Gastrocnemius medialis (tissue), 4 donors: ENCODE measurements around the gene CCR3. TPM values are rescaled to one million over a fixed set of nuclear protein-coding genes. Genes with fewer than 3 reads are reported as not detected.

Experiments
- ATAC-seq, 2 donors: fragments of 150-250 bp; one replicate each; pipeline ENCODE4 v1.9.1; 2016
- DNase-seq, 2 donors: peaks; one replicate each; pipeline ENCODE4 v3.0.0-alpha.2; 2019
- H3K27ac ChIP-seq, 4 donors: fragments of 200-600 bp; sonication (generic); 1 replicate in 1 of 4; 2 replicates in 3 of 4; pipeline ENCODE4 v1.5.1; 2016 to 2018; ENCODE audit warnings: mild to moderate bottlenecking in 2 of 4, moderate library complexity in 1 of 4
- H3K27me3 ChIP-seq, 3 donors: fragments of 200-600 bp; sonication (generic) in 2 of 3; 1 replicate in 1 of 3; 2 replicates in 2 of 3; pipeline versions ENCODE4 v1.5.1 to v1.6.0; 2016 to 2019; ENCODE audit warnings: mild to moderate bottlenecking in 1 of 3, moderate library complexity in 1 of 3
- H3K36me3 ChIP-seq, 2 donors: fragments of 200-600 bp; sonication (generic) in 1 of 2; one replicate each; pipeline ENCODE4 v1.5.1; 2017 to 2018
- H3K4me1 ChIP-seq, 2 donors: fragments of 200-600 bp; sonication (generic) in 1 of 2; one replicate each; pipeline ENCODE4 v1.5.1; 2016 to 2017; ENCODE audit warnings: mild to moderate bottlenecking in 2 of 2
- H3K4me3 ChIP-seq, 4 donors: fragments of 200-600 bp; sonication (generic) in 3 of 4; 1 replicate in 1 of 4; 2 replicates in 3 of 4; pipeline ENCODE4 v1.5.1; 2016 to 2019; ENCODE audit warnings: mild to moderate bottlenecking in 2 of 4
- H3K9me3 ChIP-seq, 3 donors: fragments of 200-600 bp; sonication (generic) in 2 of 3; 1 replicate in 1 of 3; 2 replicates in 2 of 3; pipeline ENCODE4 v1.5.1; 2016 to 2019
- POLR2A ChIP-seq, 2 donors: fragments of 450-650 bp; IDR thresholded peaks; one replicate each; pipeline ENCODE4 v1.6.1; 2017; ENCODE audit warnings: antibody characterized with exemption in 2 of 2, mild to moderate bottlenecking in 2 of 2, moderate library complexity in 2 of 2
- in situ Hi-C, 4 donors: fragments of 200-750 bp; cut with MboI; loops; one replicate each; pipeline versions ENCODE4 v1.15.0 to v1.8.0; 2017; ENCODE audit warnings: low sequenced_read_pairs in 4 of 4
- intact Hi-C: fragments of 100-400 bp; cut with DNase I; formaldehyde crosslinking; loops from one replicate; pipeline ENCODE4 v1.15.1; 2023; ENCODE audit warnings: low total_unique reads
- total RNA-seq, 4 donors: library from RNA; depleted of rRNA; stranded (reverse); fragments of >200 nt; gene quantifications; one replicate each; pipeline versions ENCODE4 v1.1.0 to v1.2.3, GENCODE V29; 2016
- TF ChIP-seq, protein P1 (sequence below), 5 experiments: fragments of 450-650 bp in 3 of 5; fragments of 200-600 bp in 2 of 5; sonication (generic) in 2 of 5; IDR thresholded peaks in 4 of 5; conservative IDR thresholded peaks in 1 of 5; 1 replicate in 4 of 5; 2 replicates in 1 of 5; pipeline ENCODE4 v1.5.1; 2016 to 2019; ENCODE audit warnings: antibody characterized with exemption in 5 of 5, mild to moderate bottlenecking in 3 of 5, moderate library complexity in 3 of 5

Gene CCR3
- total RNA-seq, 4 donors from 2014 or later = not detected

DNA sequence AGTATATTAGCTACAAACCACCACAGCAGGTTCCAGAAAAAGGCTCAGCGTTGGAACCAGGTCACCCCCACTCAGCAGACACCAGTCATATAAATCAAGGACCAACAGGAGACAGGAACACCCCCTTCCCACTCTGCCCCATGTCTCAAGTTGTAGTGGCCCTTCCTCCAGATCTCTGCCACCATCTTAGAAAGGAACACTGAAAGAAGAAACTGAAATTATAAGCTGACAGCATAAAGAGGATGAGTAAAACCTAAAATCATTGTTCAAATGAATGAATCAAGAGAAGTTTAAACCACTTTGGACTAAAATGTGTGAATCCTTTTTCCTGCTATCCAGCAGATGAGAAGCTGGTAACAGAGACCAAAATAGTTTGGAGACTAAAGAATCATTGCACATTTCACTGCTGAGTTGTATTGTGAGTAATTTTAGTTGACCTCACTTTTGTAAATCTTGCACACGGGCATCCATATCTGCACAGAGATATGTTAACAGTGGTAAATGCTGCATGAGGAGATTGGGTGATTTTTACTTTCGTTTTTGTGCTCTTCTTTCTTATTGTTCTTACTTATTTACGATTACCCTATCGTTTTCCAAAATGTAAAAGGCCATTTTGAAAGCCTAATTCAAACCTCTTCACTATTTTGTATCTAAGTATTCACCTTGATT is 19.8 kb downstream of the CCR3 start:
- ATAC-seq = no peak
- intact Hi-C loops = no loop called here
- Histone ChIP-seq H3K27ac (no peak overlapping the region), H3K4me1 (no peaks in the 10 kb centered on the region), H3K27me3 (no peaks in the 10 kb centered on the region), H3K9me3 (no peaks in the 10 kb centered on the region), H3K36me3 (no peaks in the 10 kb centered on the region), H3K4me3 (no peak overlapping the region)
- TF ChIP-seq POLR2A (IDR thresholded peaks at IDR 0.05) = no peak
- TF ChIP-seq, protein P1, sequence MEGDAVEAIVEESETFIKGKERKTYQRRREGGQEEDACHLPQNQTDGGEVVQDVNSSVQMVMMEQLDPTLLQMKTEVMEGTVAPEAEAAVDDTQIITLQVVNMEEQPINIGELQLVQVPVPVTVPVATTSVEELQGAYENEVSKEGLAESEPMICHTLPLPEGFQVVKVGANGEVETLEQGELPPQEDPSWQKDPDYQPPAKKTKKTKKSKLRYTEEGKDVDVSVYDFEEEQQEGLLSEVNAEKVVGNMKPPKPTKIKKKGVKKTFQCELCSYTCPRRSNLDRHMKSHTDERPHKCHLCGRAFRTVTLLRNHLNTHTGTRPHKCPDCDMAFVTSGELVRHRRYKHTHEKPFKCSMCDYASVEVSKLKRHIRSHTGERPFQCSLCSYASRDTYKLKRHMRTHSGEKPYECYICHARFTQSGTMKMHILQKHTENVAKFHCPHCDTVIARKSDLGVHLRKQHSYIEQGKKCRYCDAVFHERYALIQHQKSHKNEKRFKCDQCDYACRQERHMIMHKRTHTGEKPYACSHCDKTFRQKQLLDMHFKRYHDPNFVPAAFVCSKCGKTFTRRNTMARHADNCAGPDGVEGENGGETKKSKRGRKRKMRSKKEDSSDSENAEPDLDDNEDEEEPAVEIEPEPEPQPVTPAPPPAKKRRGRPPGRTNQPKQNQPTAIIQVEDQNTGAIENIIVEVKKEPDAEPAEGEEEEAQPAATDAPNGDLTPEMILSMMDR (IDR thresholded peaks at IDR 0.05 in 4 of 5, conservative IDR thresholded peaks at IDR 0.05 in 1 of 5) = no peak
- DNase-seq = no peak
- in situ Hi-C loops = no loop called here

DNA sequence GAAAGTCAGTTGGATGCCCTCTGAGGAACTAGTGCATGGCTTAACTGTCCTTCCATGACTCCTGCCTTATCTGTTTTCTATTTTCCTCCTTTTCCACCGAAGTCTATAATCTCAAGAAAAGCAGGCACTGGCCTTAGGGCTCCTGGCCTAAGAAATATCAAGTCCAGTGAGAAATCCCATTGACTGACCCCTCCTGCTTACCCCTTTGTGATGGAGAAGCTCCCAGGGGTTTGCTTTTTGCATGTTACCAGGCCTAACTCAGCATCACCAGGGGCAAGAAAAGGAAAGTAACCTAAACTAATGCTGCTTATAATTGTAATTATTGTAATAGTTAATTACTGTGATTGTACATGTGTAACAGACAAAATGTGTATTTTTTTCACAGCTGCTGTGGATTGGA is 21.7 kb downstream of the CCR3 start:
- no peak for DNase-seq
- Histone ChIP-seq H3K27me3 (no peaks in the 10 kb centered on the region), H3K4me3 (no peak overlapping the region), H3K4me1 (no peaks in the 10 kb centered on the region), H3K9me3 (no peaks in the 10 kb centered on the region), H3K27ac (no peak overlapping the region), H3K36me3 (no peaks in the 10 kb centered on the region)
- in situ Hi-C loops (no loop called here), intact Hi-C loops (no loop called here)
- TF ChIP-seq, protein P1 (IDR thresholded peaks at IDR 0.05 in 4 of 5, conservative IDR thresholded peaks at IDR 0.05 in 1 of 5) = no peak
- no peak for TF ChIP-seq POLR2A (IDR thresholded peaks at IDR 0.05)
- no peak for ATAC-seq

DNA sequence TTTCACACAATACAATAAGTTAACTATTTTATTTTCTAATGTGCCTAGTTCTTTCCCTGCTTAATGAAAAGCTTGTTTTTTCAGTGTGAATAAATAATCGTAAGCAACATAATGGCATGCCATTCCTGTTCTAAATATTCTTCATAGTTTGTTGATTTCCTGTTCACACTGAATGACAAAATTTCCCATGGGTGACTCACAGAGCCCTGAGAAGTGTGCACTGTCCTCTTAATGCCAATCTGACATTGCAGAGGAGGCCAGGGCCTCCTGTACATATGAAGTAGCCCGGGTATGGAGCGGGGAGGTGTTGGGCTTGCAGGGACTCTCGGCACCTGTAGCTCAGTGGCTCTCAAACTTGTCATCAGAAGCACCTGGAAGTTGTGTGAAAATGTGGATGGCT is 24.3 kb downstream of the CCR3 start:
- no peaks in the 10 kb centered on the region for H3K36me3 ChIP-seq
- TF ChIP-seq, protein P1 (IDR thresholded peaks at IDR 0.05 in 4 of 5, conservative IDR thresholded peaks at IDR 0.05 in 1 of 5) = no peak
- TF ChIP-seq POLR2A (IDR thresholded peaks at IDR 0.05) = no peak
- no peak overlapping the region for H3K4me3 ChIP-seq
- no peak overlapping the region for H3K27ac ChIP-seq
- DNase-seq (no peak), ATAC-seq (no peak)
- in situ Hi-C loops = no loop called here
- intact Hi-C loops = no loop called here
- H3K9me3 ChIP-seq = no peaks in the 10 kb centered on the region
- H3K4me1 ChIP-seq = no peaks in the 10 kb centered on the region
- no peaks in the 10 kb centered on the region for H3K27me3 ChIP-seq

DNA sequence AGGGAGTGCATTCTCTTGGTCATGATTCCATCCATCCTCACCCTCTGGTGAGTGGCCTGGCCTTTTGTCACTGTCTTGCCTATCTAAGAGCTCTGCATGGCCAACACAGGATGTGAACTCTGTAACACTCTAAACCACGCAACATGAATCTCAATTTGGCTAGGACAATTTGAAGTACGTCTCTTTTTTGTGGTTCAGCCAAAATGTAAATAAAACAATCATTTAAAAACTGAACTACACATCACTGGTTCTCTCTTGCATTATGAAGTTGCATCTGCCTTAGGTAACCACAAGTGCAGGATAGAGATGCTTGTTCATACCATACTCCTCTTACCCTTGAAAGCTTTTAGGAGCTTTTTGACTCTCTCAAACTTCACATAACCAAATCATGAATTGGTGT is 27.3 kb downstream of the CCR3 start:
- ATAC-seq (no peak), DNase-seq (no peak)
- no peaks in the 10 kb centered on the region for H3K4me1 ChIP-seq
- TF ChIP-seq, protein P1 (IDR thresholded peaks at IDR 0.05 in 4 of 5, conservative IDR thresholded peaks at IDR 0.05 in 1 of 5) = no peak
- TF ChIP-seq POLR2A (IDR thresholded peaks at IDR 0.05) = no peak
- H3K4me3 ChIP-seq = no peak overlapping the region
- no peaks in the 10 kb centered on the region for H3K27me3 ChIP-seq
- no peaks in the 10 kb centered on the region for H3K9me3 ChIP-seq
- in situ Hi-C loops = no loop called here
- no peaks in the 10 kb centered on the region for H3K36me3 ChIP-seq
- H3K27ac ChIP-seq = no peak overlapping the region
- intact Hi-C loops = no loop called here

- H3K27ac ChIP-seq = no peak overlapping the region
- no peaks in the 10 kb centered on the region for H3K27me3 ChIP-seq
- H3K36me3 ChIP-seq = no peaks in the 10 kb centered on the region
- H3K4me1 ChIP-seq = no peaks in the 10 kb centered on the region
- intact Hi-C loops = no loop called here
- ATAC-seq = no peak
- TF ChIP-seq, protein P1 (IDR thresholded peaks at IDR 0.05 in 4 of 5, conservative IDR thresholded peaks at IDR 0.05 in 1 of 5) = no peak
- TF ChIP-seq POLR2A (IDR thresholded peaks at IDR 0.05) = no peak
- DNase-seq = no peak
- H3K4me3 ChIP-seq = no peak overlapping the region
- in situ Hi-C loops = loop anchor here in 1 of 4 donors (10.0 kb wide), 1 partner anchor 104 kb away; the partner anchor contains the start of gene CCR5
- H3K9me3 ChIP-seq = no peaks in the 10 kb centered on the region
Observed at GRCh38 chr3:46270474-46270873, 28.2 kb downstream of the CCR3 start.
